ENCODE measurements around the gene PLXNA2.

PLXNA2 gene

GRCh38 chr1:208137193-208137592 lies 107.0 kb downstream of the PLXNA2 start:
- DNase-seq = no peak

- no peak for DNase-seq
Observed at GRCh38 chr1:208136459-208137182, 107.6 kb downstream of the PLXNA2 start.

- no peak for DNase-seq
Observed at GRCh38 chr1:208135354-208135753, 108.8 kb downstream of the PLXNA2 start.

- no peak for DNase-seq
Observed at GRCh38 chr1:208134491-208134890, 109.7 kb downstream of the PLXNA2 start.

- no peak for DNase-seq
Observed at GRCh38 chr1:208133355-208133754, 110.8 kb downstream of the PLXNA2 start.

- DNase-seq = no peak
Observed at GRCh38 chr1:208132287-208132882, 111.8 kb downstream of the PLXNA2 start.

GRCh38 chr1:208131621-208132286 lies 112.4 kb downstream of the PLXNA2 start:
- no peak for DNase-seq

- DNase-seq = no peak
Observed at GRCh38 chr1:208129487-208129886, 114.7 kb downstream of the PLXNA2 start.

- DNase-seq = no peak
Observed at GRCh38 chr1:208129060-208129459, 115.1 kb downstream of the PLXNA2 start.

- no peak for DNase-seq
Observed at GRCh38 chr1:208127792-208128529, 116.2 kb downstream of the PLXNA2 start.

GRCh38 chr1:208127284-208127683 lies 116.9 kb downstream of the PLXNA2 start:
- DNase-seq = no peak

GRCh38 chr1:208126108-208126507 lies 118.1 kb downstream of the PLXNA2 start:
- no peak for DNase-seq

- DNase-seq = no peak
Observed at GRCh38 chr1:208122612-208123358, 121.4 kb downstream of the PLXNA2 start.

- DNase-seq = no peak
Observed at GRCh38 chr1:208121813-208122364, 122.3 kb downstream of the PLXNA2 start.

GRCh38 chr1:208120431-208120790 lies 123.8 kb downstream of the PLXNA2 start:
- no peak for DNase-seq

GRCh38 chr1:208118841-208119606 lies 125.2 kb downstream of the PLXNA2 start:
- DNase-seq = no peak

GRCh38 chr1:208118306-208118705 lies 125.9 kb downstream of the PLXNA2 start:
- DNase-seq = no peak

GRCh38 chr1:208117826-208118225 lies 126.4 kb downstream of the PLXNA2 start:
- no peak for DNase-seq

GRCh38 chr1:208117409-208117808 lies 126.8 kb downstream of the PLXNA2 start:
- DNase-seq = no peak

GRCh38 chr1:208115924-208116640 lies 128.1 kb downstream of the PLXNA2 start:
- no peak for DNase-seq

- no peak for DNase-seq
Observed at GRCh38 chr1:208113011-208113410, 131.2 kb downstream of the PLXNA2 start.
